K562 treated with DMSO at 1 percent for 48 hours (cell line): ENCODE data around the gene CLEC4G. TPM values are rescaled to one million over a fixed set of nuclear protein-coding genes. Genes with fewer than 3 reads are reported as not detected.

Source experiments
- total RNA-seq: library from RNA; unstranded; fragments of 300-600 nt; gene quantifications from 2 replicates; pipeline ENCODE4 v1.2.3, GENCODE V29; 2022; ENCODE audit warnings: low replicate concordance; ENCODE audit errors: extremely low read depth

Gene CLEC4G
- not detected in 2 replicates for total RNA-seq

GRCh38 chr19:7732045-7732444, at the start of gene CLEC4G:
Gene CLEC4G (minus strand): TSS chr19:7732110. CDS start chr19:7732102, 8 bp downstream.

GRCh38 chr19:7762719-7763293, 30.9 kb upstream of the CLEC4G start, which contains the start of gene CLEC4M:
Gene CLEC4M (plus strand): TSS chr19:7763243. CDS start chr19:7763267, 24 bp downstream.

GRCh38 chr19:7746903-7747884, 15.3 kb upstream of the CLEC4G start, which contains the start of gene CD209:
Gene CD209 (minus strand): TSS chr19:7747534. CDS start chr19:7747511, 23 bp downstream.

GRCh38 chr19:7701654-7702457, 30.1 kb downstream of the CLEC4G start, which contains the start of gene FCER2:
Gene FCER2 (minus strand): TSS chr19:7702131. CDS start chr19:7699760, 2,371 bp downstream.

GRCh38 chr19:7680606-7681339, 51.1 kb downstream of the CLEC4G start, which contains the start of gene TRAPPC5:
Gene TRAPPC5 (plus strand): TSS chr19:7680833. CDS start chr19:7682254, 1,421 bp downstream.

Other genes starting within 250 kb of the CLEC4G start
- not detected in 2 replicates for gene PEX11G, start 243.1 kb downstream of the CLEC4G start, total RNA-seq
- not detected in 2 replicates for gene ZNF358, start 216.0 kb downstream of the CLEC4G start, total RNA-seq
- not detected in 2 replicates for gene MCOLN1, start 209.5 kb downstream of the CLEC4G start, total RNA-seq
- not detected in 2 replicates for gene PNPLA6, start 196.4 kb downstream of the CLEC4G start, total RNA-seq
- not detected in 2 replicates for gene CAMSAP3, start 136.2 kb downstream of the CLEC4G start, total RNA-seq
- not detected in 2 replicates for gene XAB2, start 102.6 kb downstream of the CLEC4G start, total RNA-seq
- not detected in 2 replicates for gene PET100, start 102.3 kb downstream of the CLEC4G start, total RNA-seq
- not detected in 2 replicates for gene PCP2, start 98.4 kb downstream of the CLEC4G start, total RNA-seq
- gene STXBP2, start 95.0 kb downstream of the CLEC4G start, total RNA-seq: not detected in 2 replicates
- not detected in 2 replicates for gene RETN, start 63.1 kb downstream of the CLEC4G start, total RNA-seq
- not detected in 2 replicates for gene MCEMP1, start 55.0 kb downstream of the CLEC4G start, total RNA-seq
- not detected in 2 replicates for gene TRAPPC5, start 51.3 kb downstream of the CLEC4G start, total RNA-seq
- gene FCER2, start 30.0 kb downstream of the CLEC4G start, total RNA-seq: not detected in 2 replicates
- gene CD209, start 15.4 kb upstream of the CLEC4G start, total RNA-seq: not detected in 2 replicates
- not detected in 2 replicates for gene CLEC4M, start 31.1 kb upstream of the CLEC4G start, total RNA-seq
- gene EVI5L, start 98.1 kb upstream of the CLEC4G start, total RNA-seq: not detected in 2 replicates
- not detected in 2 replicates for gene PRR36, start 142.3 kb upstream of the CLEC4G start, total RNA-seq
- gene LRRC8E, start 156.4 kb upstream of the CLEC4G start, total RNA-seq: not detected in 2 replicates
- not detected in 2 replicates for gene MAP2K7, start 171.8 kb upstream of the CLEC4G start, total RNA-seq
- not detected in 2 replicates for gene TGFBR3L, start 182.7 kb upstream of the CLEC4G start, total RNA-seq
- not detected in 2 replicates for gene SNAPC2, start 188.2 kb upstream of the CLEC4G start, total RNA-seq
- not detected in 2 replicates for gene CTXN1, start 194.0 kb upstream of the CLEC4G start, total RNA-seq
- gene TIMM44, start 211.6 kb upstream of the CLEC4G start, total RNA-seq: not detected in 2 replicates